HG03442 (cell line): ENCODE data around the gene PRDM1.

Experiments used
- ATAC-seq: cut with Tn5 transposase; IDR thresholded peaks from one replicate; pipeline ENCODE4 v1.9.1; 2021; ENCODE audit warnings: mild to moderate bottlenecking, moderate library complexity; ENCODE audit not compliant: unreplicated experiment

Gene PRDM1

GRCh38 chr6:106113256-106113959 is 27.3 kb downstream of the PRDM1 start:
- ATAC-seq = no peak

GRCh38 chr6:106114492-106114891 is 28.4 kb downstream of the PRDM1 start:
- ATAC-seq = peak; percentile 88

DNA sequence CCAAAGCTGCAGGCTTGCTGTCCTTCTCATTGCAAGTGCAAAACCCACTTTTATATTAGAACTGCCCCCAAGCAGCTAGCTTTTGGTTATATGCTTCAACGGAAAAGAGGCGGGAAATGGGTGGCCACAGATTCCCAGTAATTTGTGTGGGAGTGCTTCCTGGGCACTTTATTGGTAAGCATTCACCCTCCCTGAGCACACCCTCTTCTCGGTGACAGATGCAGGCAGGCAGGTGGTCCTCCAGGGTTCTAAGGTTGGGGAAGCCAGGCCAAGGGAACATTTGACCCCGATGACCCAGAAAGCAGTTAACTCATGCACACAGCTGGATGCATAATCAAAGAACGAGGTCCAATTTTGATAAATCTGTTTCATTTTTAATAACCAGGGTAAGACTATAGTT is 29.1 kb downstream of the PRDM1 start:
- ATAC-seq = no peak

DNA sequence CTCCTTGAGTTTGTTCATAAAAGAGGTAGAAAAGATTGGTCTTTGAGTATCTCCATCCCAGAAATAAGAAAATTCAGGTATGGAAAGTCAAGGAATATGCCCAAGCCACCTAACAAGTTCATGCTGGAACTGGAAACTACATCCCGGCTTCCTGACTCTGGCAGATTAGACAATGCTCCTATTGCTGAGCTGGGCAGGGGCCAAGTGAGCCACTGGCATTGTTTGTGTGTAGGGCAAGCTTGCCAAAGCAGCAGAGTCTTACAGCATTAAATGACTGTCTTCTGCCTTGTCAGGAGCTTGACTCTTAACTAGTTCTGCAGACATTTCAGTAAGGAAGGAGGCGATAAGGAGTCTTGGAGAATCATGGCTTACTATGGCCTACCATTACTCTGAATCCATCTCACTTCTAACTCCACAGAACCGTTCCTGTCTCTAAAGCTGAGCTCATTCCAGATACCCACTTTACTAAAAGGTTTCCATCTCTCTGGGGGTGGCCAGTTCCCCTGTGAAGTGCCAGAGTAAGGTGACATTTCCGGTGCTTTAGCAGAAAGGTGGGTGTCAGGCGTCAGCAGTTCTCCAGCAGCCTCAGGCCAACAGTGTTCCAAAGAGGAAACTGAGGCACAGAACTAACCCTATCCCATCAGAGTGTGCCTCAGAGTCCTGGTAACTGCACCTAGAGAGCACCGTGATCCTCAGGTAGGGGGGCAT is 30.1 kb downstream of the PRDM1 start:
- no peak for ATAC-seq

DNA sequence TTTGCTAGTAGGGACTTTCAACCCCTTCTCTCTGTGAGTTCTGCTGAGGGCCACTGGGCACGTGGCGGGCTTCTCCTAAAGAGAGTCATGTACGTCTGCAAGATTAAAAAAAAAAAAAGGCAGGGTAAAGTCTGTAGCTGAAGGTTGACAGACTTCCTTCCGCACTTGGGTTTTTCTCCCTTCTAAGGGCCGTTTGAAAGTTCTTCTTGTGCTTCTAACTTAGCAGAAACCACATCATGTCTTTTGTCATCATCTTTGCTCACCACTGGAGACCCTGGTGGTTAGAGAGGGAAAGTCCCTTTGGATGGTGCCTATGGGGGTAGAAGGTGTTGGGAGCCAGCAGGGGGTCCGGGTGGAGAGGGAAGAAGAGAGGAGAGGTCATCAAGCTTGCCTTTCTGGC is 31.4 kb downstream of the PRDM1 start:
- ATAC-seq = peak; percentile 44

GRCh38 chr6:106118835-106119431 is 32.8 kb downstream of the PRDM1 start:
- no peak for ATAC-seq

GRCh38 chr6:106119546-106119945 is 33.4 kb downstream of the PRDM1 start:
- no peak for ATAC-seq

GRCh38 chr6:106120006-106120405 is 33.9 kb downstream of the PRDM1 start:
- ATAC-seq = no peak

DNA sequence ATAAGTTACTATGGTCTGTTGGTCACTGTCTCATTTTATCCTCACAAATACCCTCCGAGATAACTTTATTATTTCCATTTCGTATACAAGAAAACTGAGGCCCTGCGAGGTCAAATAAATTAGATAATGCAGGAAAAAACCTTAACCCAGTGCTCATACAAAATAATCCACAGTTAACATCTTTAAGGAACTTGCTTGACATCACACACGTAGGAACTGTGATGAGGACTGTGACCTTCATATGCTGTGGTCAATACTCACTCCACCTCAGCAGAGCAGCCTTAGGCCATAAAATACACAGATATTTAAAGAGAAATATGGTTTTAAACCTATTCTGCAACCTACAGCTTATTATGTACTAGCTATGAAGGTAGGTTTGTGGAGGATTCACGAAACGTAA is 34.3 kb downstream of the PRDM1 start:
- ATAC-seq = no peak

GRCh38 chr6:106122306-106122918 is 36.3 kb downstream of the PRDM1 start:
- no peak for ATAC-seq

GRCh38 chr6:106122938-106123656 is 37.0 kb downstream of the PRDM1 start:
- ATAC-seq = no peak

DNA sequence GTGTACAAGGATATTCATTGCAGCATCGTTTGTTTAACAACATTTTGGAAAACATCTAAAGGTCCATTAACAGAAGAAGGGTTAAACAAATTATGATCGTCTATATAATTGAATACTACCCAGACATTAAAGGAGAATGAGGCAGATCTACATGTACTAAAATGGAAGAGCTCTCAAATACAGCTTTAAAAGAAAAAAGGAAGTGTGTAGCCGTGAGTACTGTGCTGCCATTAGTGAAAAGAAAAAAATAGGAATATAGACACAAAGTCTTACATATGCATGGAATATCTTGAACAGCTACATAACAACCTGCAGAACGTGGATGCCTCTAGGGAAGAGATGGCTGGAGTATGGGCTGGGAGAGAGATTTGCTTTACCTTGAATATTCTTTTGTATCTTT is 37.9 kb downstream of the PRDM1 start:
- no peak for ATAC-seq

- ATAC-seq = no peak
Observed at GRCh38 chr6:106124437-106125430, 38.6 kb downstream of the PRDM1 start.

DNA sequence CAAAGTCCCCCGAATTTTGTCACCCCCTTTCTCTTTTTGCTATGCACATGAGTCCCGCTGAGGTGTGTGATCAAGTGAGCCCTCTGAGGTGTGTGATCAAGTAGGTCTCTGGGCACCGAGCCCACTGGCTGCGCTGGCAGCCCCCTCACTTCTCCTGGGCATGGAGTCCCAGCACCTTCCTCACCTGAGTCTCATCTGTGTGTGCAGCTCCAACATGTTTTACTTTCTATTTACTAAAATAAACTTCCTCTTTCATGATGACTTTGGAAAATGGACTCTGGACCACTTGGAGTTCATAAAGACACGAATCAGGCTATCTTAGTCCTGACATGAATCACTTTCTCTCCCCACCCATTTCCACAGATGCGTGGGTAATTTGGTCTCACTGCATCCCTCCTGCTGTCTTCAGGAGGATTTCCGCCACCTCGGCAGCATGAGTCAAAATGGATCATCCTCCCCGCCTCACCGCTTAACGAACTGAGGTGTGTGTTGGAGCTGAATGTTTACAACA is 39.8 kb downstream of the PRDM1 start:
- ATAC-seq = peak; percentile 69

- peak; percentile 4 for ATAC-seq
Observed at GRCh38 chr6:106126482-106126881, 40.3 kb downstream of the PRDM1 start.

GRCh38 chr6:106128981-106129781 is 43.0 kb downstream of the PRDM1 start:
- no peak for ATAC-seq

- ATAC-seq = no peak
Observed at GRCh38 chr6:106132153-106132698, 46.1 kb downstream of the PRDM1 start.

DNA sequence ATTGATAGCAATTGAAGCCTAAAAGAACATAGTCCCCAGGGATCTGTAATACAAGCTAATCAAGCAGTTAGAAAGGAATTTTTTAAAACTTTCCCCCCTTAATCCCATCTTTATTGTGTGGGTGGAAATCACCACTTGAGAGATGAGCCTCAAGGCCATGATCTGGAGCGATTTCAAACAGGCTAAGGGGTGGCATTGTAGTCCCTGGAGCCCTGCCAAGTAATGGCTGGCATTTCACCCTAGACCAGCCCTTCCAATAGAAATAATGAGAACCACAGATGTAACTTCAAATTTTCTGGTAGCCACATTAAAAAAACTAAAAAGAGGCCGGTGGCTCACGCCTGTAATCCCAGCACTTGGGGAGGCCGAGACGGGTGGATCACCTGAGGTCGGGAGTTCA is 46.9 kb downstream of the PRDM1 start:
- ATAC-seq = no peak
